ENCODE measurements around the gene AOPEP. TPM values are rescaled to one million over a fixed set of nuclear protein-coding genes. Genes with fewer than 3 reads are reported as not detected.

Gene AOPEP
- total RNA-seq, 1 donor from 2014 or later: 75.3 TPM

DNA sequence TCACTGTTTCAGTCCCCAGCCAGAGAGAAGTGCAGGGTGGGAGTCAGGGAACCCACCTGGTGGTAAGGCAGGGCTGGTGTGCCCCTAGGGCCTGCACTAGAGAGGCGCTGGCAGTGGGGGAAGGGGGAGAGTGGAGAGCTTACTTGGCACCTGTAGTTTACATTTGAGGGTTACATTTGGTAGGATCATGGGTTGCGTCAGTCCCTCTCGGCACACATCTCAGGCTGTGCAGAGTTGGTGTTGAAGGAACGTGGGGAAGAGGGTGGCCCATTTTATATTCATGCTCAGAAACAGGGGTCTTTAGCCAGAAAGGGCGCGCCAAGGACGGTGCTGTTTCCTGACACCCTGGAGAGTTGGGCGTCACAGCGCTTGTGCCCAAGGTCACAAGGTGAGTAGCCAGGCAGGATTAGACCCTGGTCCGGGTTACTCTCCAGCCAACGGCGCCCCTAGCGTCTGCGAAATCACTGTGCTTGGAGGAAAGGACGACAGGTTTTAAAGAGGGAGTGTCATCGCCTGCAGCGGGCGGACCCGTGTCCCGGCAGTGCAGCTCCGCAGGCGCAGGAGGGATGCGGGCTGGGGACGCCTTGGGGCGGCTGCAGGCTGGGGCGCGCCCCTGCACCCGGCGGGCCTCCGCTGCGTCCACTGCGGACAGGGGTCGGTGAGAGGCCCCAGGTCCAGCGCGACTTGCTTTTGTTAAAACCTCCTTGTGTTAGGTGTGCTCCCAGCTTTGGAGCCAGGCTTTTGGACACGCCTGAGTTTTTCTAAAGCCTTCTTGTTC, 318.4 kb downstream of the AOPEP start:
- no peak overlapping the region for H3K4me2 ChIP-seq (ENCODE audit: low read length)
- peaks cover 95% of the 10 kb centered on the region for H3K79me2 ChIP-seq (ENCODE audit: insufficient read depth, low read length)
- Mint-ChIP-seq H3K27ac (ENCODE audit: unreplicated experiment) (peak overlapping the region; percentile 29), H3K36me3 (ENCODE audit: low read depth, unreplicated experiment) (peaks cover 20% of the 10 kb centered on the region), H3K4me3 (ENCODE audit: unreplicated experiment) (no peak overlapping the region), H3K4me1 (ENCODE audit: low read depth, unreplicated experiment) (peaks cover 20% of the 10 kb centered on the region), H3K9me3 (ENCODE audit: unreplicated experiment) (no peaks in the 10 kb centered on the region), H3K27me3 (ENCODE audit: low read depth, unreplicated experiment) (no peaks in the 10 kb centered on the region)
- H3K27me3 ChIP-seq (ENCODE audit: insufficient read depth, low read length): no peaks in the 10 kb centered on the region
- DNase-seq (ENCODE audit: low read depth): no peak
- no peak for TF ChIP-seq EZH2 (IDR thresholded peaks at IDR 0.05; ENCODE audit: insufficient read depth, low read length)
- no peaks in the 10 kb centered on the region for H3K9me3 ChIP-seq (ENCODE audit: insufficient read depth, low read depth, low read length)
- H4K20me1 ChIP-seq (ENCODE audit: insufficient read depth, low read length): peaks cover 91% of the 10 kb centered on the region
- peaks cover 16% of the 10 kb centered on the region for H3K4me1 ChIP-seq (ENCODE audit: insufficient read depth, low read length)
- no peak overlapping the region for H3K27ac ChIP-seq (ENCODE audit: low read depth, low read length)
- no peak overlapping the region for H2AFZ ChIP-seq (ENCODE audit: low read depth, low read length)
- FAIRE-seq: no peak
- peaks cover 16% of the 10 kb centered on the region for H3K36me3 ChIP-seq (ENCODE audit: insufficient read depth, low read length)
- H3K9ac ChIP-seq (ENCODE audit: low read length): no peak overlapping the region
- no peak overlapping the region for H3K4me3 ChIP-seq (ENCODE audit: insufficient read depth, low read depth, low read length)

DNA sequence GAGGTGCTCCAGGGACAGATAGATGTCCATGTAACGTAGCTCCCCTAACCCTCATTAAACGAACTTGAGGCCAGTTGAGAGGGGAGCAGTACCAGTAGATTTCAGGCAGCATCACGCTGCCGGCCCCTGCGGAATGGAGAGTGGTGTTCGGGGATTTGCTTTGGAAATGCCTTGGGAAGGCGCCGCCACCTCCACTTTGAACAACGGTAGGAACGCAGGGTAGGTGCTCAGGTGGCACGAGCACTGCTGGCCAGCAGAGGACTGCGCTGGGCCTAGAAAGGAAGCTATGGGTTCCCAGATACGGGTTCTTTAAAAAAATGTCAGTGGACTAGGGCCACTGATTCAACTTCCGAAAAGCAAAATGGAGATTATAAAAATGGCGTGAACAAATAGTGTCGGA, 319.3 kb downstream of the AOPEP start:
- H3K79me2 ChIP-seq (ENCODE audit: insufficient read depth, low read length): peaks cover 95% of the 10 kb centered on the region
- H3K4me2 ChIP-seq (ENCODE audit: low read length): no peak overlapping the region
- Mint-ChIP-seq H3K27me3 (ENCODE audit: low read depth, unreplicated experiment) (no peaks in the 10 kb centered on the region), H3K4me1 (ENCODE audit: low read depth, unreplicated experiment) (peaks cover 21% of the 10 kb centered on the region), H3K9me3 (ENCODE audit: unreplicated experiment) (no peaks in the 10 kb centered on the region), H3K4me3 (ENCODE audit: unreplicated experiment) (peak overlapping the region; percentile 69), H3K27ac (ENCODE audit: unreplicated experiment) (no peak overlapping the region), H3K36me3 (ENCODE audit: low read depth, unreplicated experiment) (peaks cover 18% of the 10 kb centered on the region)
- DNase-seq (ENCODE audit: low read depth) (no peak), FAIRE-seq (no peak)
- peaks cover 91% of the 10 kb centered on the region for H4K20me1 ChIP-seq (ENCODE audit: insufficient read depth, low read length)
- no peak overlapping the region for H3K9ac ChIP-seq (ENCODE audit: low read length)
- H3K4me3 ChIP-seq (ENCODE audit: insufficient read depth, low read depth, low read length): no peak overlapping the region
- H3K9me3 ChIP-seq (ENCODE audit: insufficient read depth, low read depth, low read length): no peaks in the 10 kb centered on the region
- peaks cover 13% of the 10 kb centered on the region for H3K36me3 ChIP-seq (ENCODE audit: insufficient read depth, low read length)
- no peak overlapping the region for H3K27ac ChIP-seq (ENCODE audit: low read depth, low read length)
- H3K4me1 ChIP-seq (ENCODE audit: insufficient read depth, low read length): peaks cover 15% of the 10 kb centered on the region
- no peak overlapping the region for H2AFZ ChIP-seq (ENCODE audit: low read depth, low read length)
- no peaks in the 10 kb centered on the region for H3K27me3 ChIP-seq (ENCODE audit: insufficient read depth, low read length)
- TF ChIP-seq EZH2 (IDR thresholded peaks at IDR 0.05; ENCODE audit: insufficient read depth, low read length): no peak
- TF ChIP-seq, protein P1, sequence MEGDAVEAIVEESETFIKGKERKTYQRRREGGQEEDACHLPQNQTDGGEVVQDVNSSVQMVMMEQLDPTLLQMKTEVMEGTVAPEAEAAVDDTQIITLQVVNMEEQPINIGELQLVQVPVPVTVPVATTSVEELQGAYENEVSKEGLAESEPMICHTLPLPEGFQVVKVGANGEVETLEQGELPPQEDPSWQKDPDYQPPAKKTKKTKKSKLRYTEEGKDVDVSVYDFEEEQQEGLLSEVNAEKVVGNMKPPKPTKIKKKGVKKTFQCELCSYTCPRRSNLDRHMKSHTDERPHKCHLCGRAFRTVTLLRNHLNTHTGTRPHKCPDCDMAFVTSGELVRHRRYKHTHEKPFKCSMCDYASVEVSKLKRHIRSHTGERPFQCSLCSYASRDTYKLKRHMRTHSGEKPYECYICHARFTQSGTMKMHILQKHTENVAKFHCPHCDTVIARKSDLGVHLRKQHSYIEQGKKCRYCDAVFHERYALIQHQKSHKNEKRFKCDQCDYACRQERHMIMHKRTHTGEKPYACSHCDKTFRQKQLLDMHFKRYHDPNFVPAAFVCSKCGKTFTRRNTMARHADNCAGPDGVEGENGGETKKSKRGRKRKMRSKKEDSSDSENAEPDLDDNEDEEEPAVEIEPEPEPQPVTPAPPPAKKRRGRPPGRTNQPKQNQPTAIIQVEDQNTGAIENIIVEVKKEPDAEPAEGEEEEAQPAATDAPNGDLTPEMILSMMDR (IDR thresholded peaks at IDR 0.05; ENCODE audit: insufficient read depth, low read depth, low read length): no peak

DNA sequence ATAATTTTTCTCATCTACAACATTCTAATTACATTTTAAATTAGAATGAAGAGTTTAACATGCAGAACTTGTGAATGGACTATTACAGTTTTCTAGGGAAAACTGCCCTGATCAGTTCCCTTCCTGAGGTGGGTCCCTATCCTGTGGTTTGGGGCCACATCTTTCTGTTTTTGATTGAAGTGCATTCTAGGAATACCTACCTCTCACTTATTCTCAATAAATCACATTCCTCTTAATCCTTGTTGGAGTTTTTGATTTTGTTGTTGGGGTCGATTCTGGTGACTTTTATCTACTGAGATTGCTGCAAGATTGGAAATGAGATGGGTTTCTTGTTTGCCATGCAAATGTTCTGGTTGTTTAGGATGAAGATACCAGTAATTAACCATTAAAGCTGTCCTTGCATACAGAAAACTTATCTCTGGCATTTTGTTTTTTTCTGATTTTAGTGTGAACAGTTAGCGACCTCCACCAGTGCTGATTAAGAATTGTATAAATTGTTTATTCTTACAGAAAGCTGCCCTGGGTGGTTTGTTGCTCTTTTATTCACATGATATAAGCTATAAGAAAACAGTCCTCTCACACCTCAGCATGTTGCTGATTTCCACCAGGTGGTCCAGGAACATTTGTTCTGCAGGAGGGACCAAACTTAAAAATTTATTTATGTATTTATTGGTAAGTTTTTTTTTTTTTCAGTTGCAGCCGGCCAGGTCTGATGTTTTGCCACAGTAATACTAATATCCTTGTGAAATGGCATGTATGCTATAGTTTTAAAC, 321.1 kb downstream of the AOPEP start:
- Histone ChIP-seq H3K9me3 (ENCODE audit: insufficient read depth, low read depth, low read length) (no peaks in the 10 kb centered on the region), H3K27me3 (ENCODE audit: insufficient read depth, low read length) (no peaks in the 10 kb centered on the region), H2AFZ (ENCODE audit: low read depth, low read length) (no peak overlapping the region), H3K36me3 (ENCODE audit: insufficient read depth, low read length) (peaks cover 17% of the 10 kb centered on the region), H3K9ac (ENCODE audit: low read length) (peak overlapping the region; percentile 85), H4K20me1 (ENCODE audit: insufficient read depth, low read length) (peaks cover 77% of the 10 kb centered on the region), H3K79me2 (ENCODE audit: insufficient read depth, low read length) (peaks cover 95% of the 10 kb centered on the region), H3K27ac (ENCODE audit: low read depth, low read length) (no peak overlapping the region), H3K4me3 (ENCODE audit: insufficient read depth, low read depth, low read length) (peak overlapping the region; percentile 25), H3K4me2 (ENCODE audit: low read length) (peak overlapping the region; percentile 94), H3K4me1 (ENCODE audit: insufficient read depth, low read length) (peaks cover 15% of the 10 kb centered on the region)
- Mint-ChIP-seq H3K36me3 (ENCODE audit: low read depth, unreplicated experiment) (peaks cover 20% of the 10 kb centered on the region), H3K4me1 (ENCODE audit: low read depth, unreplicated experiment) (peaks cover 26% of the 10 kb centered on the region), H3K4me3 (ENCODE audit: unreplicated experiment) (peak overlapping the region; percentile 79), H3K27me3 (ENCODE audit: low read depth, unreplicated experiment) (no peaks in the 10 kb centered on the region), H3K27ac (ENCODE audit: unreplicated experiment) (peak overlapping the region; percentile 30), H3K9me3 (ENCODE audit: unreplicated experiment) (no peaks in the 10 kb centered on the region)
- TF ChIP-seq EZH2 (IDR thresholded peaks at IDR 0.05; ENCODE audit: insufficient read depth, low read length): no peak
- TF ChIP-seq, protein P1 (IDR thresholded peaks at IDR 0.05; ENCODE audit: insufficient read depth, low read depth, low read length): no peak
- no peak for DNase-seq (ENCODE audit: low read depth)
- FAIRE-seq: no peak

Measured in astrocyte (in vitro differentiated cells and primary cell).